HepG2 (cell line): Measurements from ENCODE around the gene KIF5B. TPM values are rescaled to one million over a fixed set of nuclear protein-coding genes. Genes with fewer than 3 reads are reported as not detected.

Experiments used
- E2F1 ChIP-seq: sonication (generic); formaldehyde crosslinking; IDR thresholded peaks from 2 replicates; pipeline ENCODE4 v1.5.0; 2020; ENCODE audit warnings: missing genetic modification reagents
- FOXA1 ChIP-seq, 2 experiments: fragments of 450-650 bp in 1 of 2; sonication (generic) in 1 of 2; formaldehyde crosslinking in 1 of 2; IDR thresholded peaks; 2 replicates each; pipeline versions ENCODE4 v1.4.0 to v1.6.1; 2016 to 2020; ENCODE audit warnings: missing genetic modification reagents in 1 of 2
- HDAC6 ChIP-seq: fragments of 200-600 bp; sonication (generic); IDR thresholded peaks from 2 replicates; pipeline ENCODE4 v1.7.0; 2017; ENCODE audit warnings: mild to moderate bottlenecking, antibody characterized with exemption, low read length, low read depth
- HNRNPK ChIP-seq: fragments of 200-400 bp; formaldehyde crosslinking; IDR thresholded peaks from 2 replicates; pipeline ENCODE4 v1.6.1; 2018; ENCODE audit warnings: low read length, low read depth, moderate library complexity, mild to moderate bottlenecking; ENCODE audit not compliant: poor library complexity, severe bottlenecking
- IRX3 ChIP-seq: sonication (generic); formaldehyde crosslinking; IDR thresholded peaks from 2 replicates; pipeline ENCODE4 v1.8.1; 2023; ENCODE audit warnings: mild to moderate bottlenecking, low read depth, missing genetic modification reagents, borderline replicate concordance
- MAFF ChIP-seq: IDR thresholded peaks from 2 replicates; pipeline ENCODE4 v1.6.1; 2011; ENCODE audit warnings: low read depth, low read length, improper control_type of control experiment
- MXD4 ChIP-seq: IDR thresholded peaks from 2 replicates; pipeline ENCODE4 v1.6.1; 2016; ENCODE audit warnings: mild to moderate bottlenecking, missing biosample characterization, missing genetic modification reagents
- MXI1 ChIP-seq: IDR thresholded peaks from 3 replicates; pipeline ENCODE4 v1.6.1; 2012; ENCODE audit warnings: low read depth, low read length, inconsistent platforms, borderline replicate concordance
- NR2F2 ChIP-seq: IDR thresholded peaks from 2 replicates; pipeline ENCODE4 v1.6.1; 2012; ENCODE audit warnings: low read depth, inconsistent platforms, borderline replicate concordance
- PITX1 ChIP-seq: sonication (generic); formaldehyde crosslinking; IDR thresholded peaks from 2 replicates; pipeline ENCODE4 v1.5.1; 2020; ENCODE audit warnings: mild to moderate bottlenecking, missing genetic modification reagents
- SMYD3 ChIP-seq: sonication (generic); formaldehyde crosslinking; IDR thresholded peaks from 2 replicates; pipeline ENCODE4 v1.8.1; 2023; ENCODE audit warnings: mild to moderate bottlenecking, missing genetic modification reagents
- SRSF4 ChIP-seq: fragments of 200-400 bp; formaldehyde crosslinking; IDR thresholded peaks from one replicate; pipeline ENCODE4 v1.6.1; 2018; ENCODE audit warnings: mild to moderate bottlenecking, low read depth, low read length, moderate library complexity; ENCODE audit not compliant: poor library complexity, severe bottlenecking
- SYNCRIP ChIP-seq: fragments of 200-400 bp; formaldehyde crosslinking; IDR thresholded peaks from 2 replicates; pipeline ENCODE4 v1.6.1; 2018; ENCODE audit warnings: mild to moderate bottlenecking, low read depth, low read length; ENCODE audit not compliant: insufficient read depth
- ZMYM2 ChIP-seq: sonication (generic); formaldehyde crosslinking; IDR thresholded peaks from 2 replicates; pipeline ENCODE4 v1.8.0; 2022; ENCODE audit warnings: mild to moderate bottlenecking, missing genetic modification reagents
- ZNF207 ChIP-seq: fragments of 450-650 bp; IDR thresholded peaks from 2 replicates; pipeline ENCODE4 v1.6.1; 2016; ENCODE audit warnings: antibody characterized with exemption, borderline replicate concordance
- ZNF225 ChIP-seq: sonication (generic); formaldehyde crosslinking; IDR thresholded peaks from 2 replicates; pipeline ENCODE4 v1.4.0; 2020; ENCODE audit warnings: mild to moderate bottlenecking, missing genetic modification reagents
- ZNF468 ChIP-seq: sonication (generic); formaldehyde crosslinking; IDR thresholded peaks from 2 replicates; pipeline ENCODE4 v1.8.0; 2022; ENCODE audit warnings: mild to moderate bottlenecking, moderate library complexity, missing genetic modification reagents
- ZNF563 ChIP-seq: sonication (generic); formaldehyde crosslinking; IDR thresholded peaks from 2 replicates; pipeline ENCODE4 v1.8.0; 2022; ENCODE audit warnings: mild to moderate bottlenecking, moderate library complexity, missing genetic modification reagents
- ZNF644 ChIP-seq: IDR thresholded peaks from 2 replicates; pipeline ENCODE4 v1.6.1; 2016; ENCODE audit warnings: low read depth
- polyA plus RNA-seq, 8 experiments: library from polyadenylated mRNA; depleted of rRNA in 3 of 8; stranded (reverse) in 7 of 8; unstranded in 1 of 8; fragments of >200 nt; fragmentation: Illumina TruSeq in 4 of 8; extraction: Trizol in 4 of 8; gene quantifications; 2 replicates each; pipeline versions ENCODE4 v1.2.1 to v1.2.3, GENCODE V29; 2011 to 2016; ENCODE audit warnings: low read depth in 4 of 8, missing spikeins in 1 of 8, mixed read lengths in 1 of 8; ENCODE audit not compliant: insufficient read depth in 1 of 8
- total RNA-seq, 5 experiments: library from RNA; depleted of rRNA; stranded (reverse); fragments of >200 nt; fragmentation: Illumina TruSeq; extraction: Trizol; gene quantifications; 2 replicates each; pipeline ENCODE4 v1.2.3, GENCODE V29; 2016; ENCODE audit warnings: low read depth in 1 of 5
- TF ChIP-seq, protein P1 (sequence below): sonication (generic); formaldehyde crosslinking; IDR thresholded peaks from 2 replicates; pipeline ENCODE4 v1.4.0; 2020; ENCODE audit warnings: missing genetic modification reagents
- TF ChIP-seq, protein P2 (sequence below), 2 experiments: sonication (generic) in 1 of 2; formaldehyde crosslinking in 1 of 2; IDR thresholded peaks; 2 replicates each; pipeline versions ENCODE4 v1.4.0 to v1.6.1; 2018 to 2020; ENCODE audit warnings: missing genetic modification reagents in 2 of 2, borderline replicate concordance in 1 of 2, low read depth in 1 of 2, mild to moderate bottlenecking in 1 of 2, missing biosample characterization in 1 of 2
- TF ChIP-seq, protein P3 (sequence below): IDR thresholded peaks from 2 replicates; pipeline ENCODE4 v1.6.1; 2016; ENCODE audit warnings: missing genetic modification reagents, missing compliant biosample characterization
- TF ChIP-seq, protein P4 (sequence below): sonication (generic); formaldehyde crosslinking; conservative IDR thresholded peaks from 2 replicates; pipeline ENCODE4 v1.4.0; 2020; ENCODE audit warnings: missing genetic modification reagents

Gene KIF5B
- total and polyA plus RNA-seq, 2 of the 13 experiments (the other 11 are each of a cell fraction or from before 2014, with no cell fraction given) = 34.3 to 133 TPM

DNA sequence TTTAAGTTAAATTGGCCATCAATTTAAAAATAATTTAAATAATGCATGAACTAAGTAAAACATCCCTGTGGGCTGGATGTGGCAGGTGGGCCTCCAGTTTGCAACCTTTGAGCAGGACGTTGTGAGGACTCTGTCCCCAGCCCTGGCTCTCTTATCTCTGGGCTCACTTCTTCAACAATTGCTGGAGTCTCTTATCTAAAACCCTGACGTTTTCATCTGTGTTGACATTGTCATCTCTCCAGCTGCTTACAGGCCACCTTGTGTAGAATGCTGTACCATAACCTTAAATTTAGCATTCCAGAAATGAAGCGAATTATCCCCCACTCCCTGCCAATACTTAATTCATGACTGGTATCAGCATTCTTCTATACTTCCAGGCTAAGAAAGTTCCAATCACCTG is 3.2 kb upstream of the KIF5B start (continued):
- TF ChIP-seq FOXA1 (IDR thresholded peaks at IDR 0.05) (0 out of 2 replicates have a peak, but pooled peaks have one; percentile 12), FOXA1 (CRISPR knock-in tag; IDR thresholded peaks at IDR 0.05) (peak; percentile 93), SYNCRIP (no peak), NR2F2 (peak; percentile 55; the same call in 1 of the 2 replicates), ZNF644 (peak; percentile 55; the same call in 1 of the 2 replicates), HNRNPK (no peak), ZNF225 (CRISPR knock-in tag) (no peak), MAFF (no peak), E2F1 (CRISPR knock-in tag) (no peak), ZMYM2 (peak; percentile 77; the same call in 1 of the 2 replicates), MXI1 (no peak), PITX1 (CRISPR knock-in tag) (peak; percentile 63; the same call in 1 of the 2 replicates), MXD4 (no peak), HDAC6 (no peak), SRSF4 (no peak), ZNF207 (no peak), ZNF563 (no peak), ZNF468 (CRISPR knock-in tag) (no peak), SMYD3 (CRISPR knock-in tag) (no peak), IRX3 (no peak)
- TF ChIP-seq, protein P1, sequence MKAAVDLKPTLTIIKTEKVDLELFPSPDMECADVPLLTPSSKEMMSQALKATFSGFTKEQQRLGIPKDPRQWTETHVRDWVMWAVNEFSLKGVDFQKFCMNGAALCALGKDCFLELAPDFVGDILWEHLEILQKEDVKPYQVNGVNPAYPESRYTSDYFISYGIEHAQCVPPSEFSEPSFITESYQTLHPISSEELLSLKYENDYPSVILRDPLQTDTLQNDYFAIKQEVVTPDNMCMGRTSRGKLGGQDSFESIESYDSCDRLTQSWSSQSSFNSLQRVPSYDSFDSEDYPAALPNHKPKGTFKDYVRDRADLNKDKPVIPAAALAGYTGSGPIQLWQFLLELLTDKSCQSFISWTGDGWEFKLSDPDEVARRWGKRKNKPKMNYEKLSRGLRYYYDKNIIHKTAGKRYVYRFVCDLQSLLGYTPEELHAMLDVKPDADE (CRISPR knock-in tag) = no peak
- TF ChIP-seq, protein P2, sequence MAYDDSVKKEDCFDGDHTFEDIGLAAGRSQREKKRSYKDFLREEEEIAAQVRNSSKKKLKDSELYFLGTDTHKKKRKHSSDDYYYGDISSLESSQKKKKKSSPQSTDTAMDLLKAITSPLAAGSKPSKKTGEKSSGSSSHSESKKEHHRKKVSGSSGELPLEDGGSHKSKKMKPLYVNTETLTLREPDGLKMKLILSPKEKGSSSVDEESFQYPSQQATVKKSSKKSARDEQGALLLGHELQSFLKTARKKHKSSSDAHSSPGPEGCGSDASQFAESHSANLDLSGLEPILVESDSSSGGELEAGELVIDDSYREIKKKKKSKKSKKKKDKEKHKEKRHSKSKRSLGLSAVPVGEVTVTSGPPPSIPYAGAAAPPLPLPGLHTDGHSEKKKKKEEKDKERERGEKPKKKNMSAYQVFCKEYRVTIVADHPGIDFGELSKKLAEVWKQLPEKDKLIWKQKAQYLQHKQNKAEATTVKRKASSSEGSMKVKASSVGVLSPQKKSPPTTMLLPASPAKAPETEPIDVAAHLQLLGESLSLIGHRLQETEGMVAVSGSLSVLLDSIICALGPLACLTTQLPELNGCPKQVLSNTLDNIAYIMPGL (CRISPR knock-in tag; IDR thresholded peaks at IDR 0.05; ENCODE audit: borderline replicate concordance in 1 of 2, low read depth in 1 of 2) = no peak
- TF ChIP-seq, protein P3, sequence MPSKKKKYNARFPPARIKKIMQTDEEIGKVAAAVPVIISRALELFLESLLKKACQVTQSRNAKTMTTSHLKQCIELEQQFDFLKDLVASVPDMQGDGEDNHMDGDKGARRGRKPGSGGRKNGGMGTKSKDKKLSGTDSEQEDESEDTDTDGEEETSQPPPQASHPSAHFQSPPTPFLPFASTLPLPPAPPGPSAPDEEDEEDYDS (CRISPR knock-in tag) = no peak
- TF ChIP-seq, protein P4, sequence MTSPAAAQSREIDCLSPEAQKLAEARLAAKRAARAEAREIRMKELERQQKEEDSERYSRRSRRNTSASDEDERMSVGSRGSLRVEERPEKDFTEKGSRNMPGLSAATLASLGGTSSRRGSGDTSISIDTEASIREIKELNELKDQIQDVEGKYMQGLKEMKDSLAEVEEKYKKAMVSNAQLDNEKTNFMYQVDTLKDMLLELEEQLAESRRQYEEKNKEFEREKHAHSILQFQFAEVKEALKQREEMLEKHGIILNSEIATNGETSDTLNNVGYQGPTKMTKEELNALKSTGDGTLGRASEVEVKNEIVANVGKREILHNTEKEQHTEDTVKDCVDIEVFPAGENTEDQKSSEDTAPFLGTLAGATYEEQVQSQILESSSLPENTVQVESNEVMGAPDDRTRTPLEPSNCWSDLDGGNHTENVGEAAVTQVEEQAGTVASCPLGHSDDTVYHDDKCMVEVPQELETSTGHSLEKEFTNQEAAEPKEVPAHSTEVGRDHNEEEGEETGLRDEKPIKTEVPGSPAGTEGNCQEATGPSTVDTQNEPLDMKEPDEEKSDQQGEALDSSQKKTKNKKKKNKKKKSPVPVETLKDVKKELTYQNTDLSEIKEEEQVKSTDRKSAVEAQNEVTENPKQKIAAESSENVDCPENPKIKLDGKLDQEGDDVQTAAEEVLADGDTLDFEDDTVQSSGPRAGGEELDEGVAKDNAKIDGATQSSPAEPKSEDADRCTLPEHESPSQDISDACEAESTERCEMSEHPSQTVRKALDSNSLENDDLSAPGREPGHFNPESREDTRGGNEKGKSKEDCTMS (CRISPR knock-in tag) = no peak
